Testis (tissue), 2 donors: ENCODE results near the gene ABT1.

ENCODE experiments used
- CTCF ChIP-seq, 3 experiments: fragments of 450-650 bp in 2 of 3; fragments of 200-600 bp in 1 of 3; sonication (generic) in 1 of 3; IDR thresholded peaks; one replicate each; pipeline ENCODE4 v1.5.1; 2016 to 2019; ENCODE audit warnings: antibody characterized with exemption in 3 of 3, mild to moderate bottlenecking in 2 of 3, moderate library complexity in 1 of 3
- POLR2A ChIP-seq: fragments of 450-650 bp; IDR thresholded peaks from one replicate; pipeline ENCODE4 v1.6.1; 2017; ENCODE audit warnings: antibody characterized with exemption, mild to moderate bottlenecking, moderate library complexity

DNA sequence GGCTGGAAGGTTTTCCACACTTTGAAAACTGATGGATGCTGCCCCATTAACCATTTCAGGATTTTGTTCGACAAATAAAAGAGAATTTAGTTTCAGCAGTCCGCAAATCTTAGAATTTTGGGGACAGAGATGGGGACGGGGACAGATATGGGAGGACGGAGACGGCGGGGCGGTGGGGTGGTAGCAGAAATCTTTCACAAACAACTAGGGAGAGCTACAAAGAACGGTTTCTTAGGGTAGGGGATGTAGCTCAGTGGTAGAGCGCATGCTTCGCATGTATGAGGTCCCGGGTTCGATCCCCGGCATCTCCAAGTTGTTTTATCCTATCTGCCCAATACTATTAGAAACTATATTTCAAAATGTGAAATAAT, 43.5 kb upstream of the ABT1 start:
- TF ChIP-seq CTCF (IDR thresholded peaks at IDR 0.05): no peak
- no peak for TF ChIP-seq POLR2A
